NCI-H1930 (cell line): ENCODE data around the gene DISP3.

Experiments used
- DNase-seq, 2 experiments: peaks; one replicate each; lab custom pipeline; 2025; lab: John Stamatoyannopoulos, UW

The DISP3 gene

GRCh38 chr1:11487196-11487751, 8.3 kb downstream of the DISP3 start:
- DNase-seq, result no peak

GRCh38 chr1:11488201-11488770, 9.3 kb downstream of the DISP3 start:
- DNase-seq, result no peak

- no peak for DNase-seq
Observed at GRCh38 chr1:11488966-11489625, 10.1 kb downstream of the DISP3 start.

- DNase-seq, result no peak
Observed at GRCh38 chr1:11492235-11492634, 13.3 kb downstream of the DISP3 start.

GRCh38 chr1:11493972-11494655, 15.2 kb downstream of the DISP3 start:
- no peak for DNase-seq

GRCh38 chr1:11494771-11495170, 15.8 kb downstream of the DISP3 start:
- no peak for DNase-seq

- DNase-seq, result no peak
Observed at GRCh38 chr1:11495579-11495978, 16.6 kb downstream of the DISP3 start.

- no peak for DNase-seq
Observed at GRCh38 chr1:11496551-11497080, 17.7 kb downstream of the DISP3 start.

- DNase-seq, result no peak
Observed at GRCh38 chr1:11498956-11499594, 20.1 kb downstream of the DISP3 start.

- DNase-seq, result no peak
Observed at GRCh38 chr1:11499601-11500331, 20.8 kb downstream of the DISP3 start.

GRCh38 chr1:11500881-11501280, 21.9 kb downstream of the DISP3 start:
- no peak for DNase-seq

GRCh38 chr1:11501491-11501897, 22.5 kb downstream of the DISP3 start:
- no peak for DNase-seq

GRCh38 chr1:11501906-11502485, 23.0 kb downstream of the DISP3 start:
- DNase-seq, result no peak

- DNase-seq, result no peak
Observed at GRCh38 chr1:11502516-11502915, 23.6 kb downstream of the DISP3 start.

- DNase-seq, result no peak
Observed at GRCh38 chr1:11504599-11504998, 25.6 kb downstream of the DISP3 start.

- no peak for DNase-seq
Observed at GRCh38 chr1:11505591-11506538, 26.9 kb downstream of the DISP3 start.

GRCh38 chr1:11507309-11507708, 28.4 kb downstream of the DISP3 start:
- DNase-seq, result no peak

- no peak for DNase-seq
Observed at GRCh38 chr1:11513681-11514080, 34.7 kb downstream of the DISP3 start.

GRCh38 chr1:11514366-11514765, 35.4 kb downstream of the DISP3 start:
- no peak for DNase-seq
